PC-9 (cell line): Measurements from ENCODE around the gene LYRM9. TPM values are rescaled to one million over a fixed set of nuclear protein-coding genes. Genes with fewer than 3 reads are reported as not detected.

Experiments used
- BruUV-seq: library from RNA; stranded (reverse); fragments of 400-500 nt; replicated peaks from 2 replicates; lab custom pipeline; 2021; lab: Mats Ljungman, UMichigan
- CTCF ChIA-PET: fragments of 300-600 bp; sonication (Branson Sonifier 250); formaldehyde crosslinking; loops from one replicate; lab custom pipeline; 2022; ENCODE audit warnings: antibody characterized with exemption; lab: Charles Lee
- POLR2A ChIA-PET: fragments of 300-600 bp; sonication (Branson Sonifier 250); formaldehyde crosslinking; loops from one replicate; lab custom pipeline; 2022; ENCODE audit warnings: antibody characterized with exemption; ENCODE audit not compliant: unreplicated experiment; lab: Charles Lee
- DNase-seq, 2 experiments: peaks; one replicate each; pipeline versions ENCODE4 v3.0.0 to v3.0.0-alpha.2; 2015 to 2022; ENCODE audit warnings: mixed read lengths in 1 of 2
- H2AFZ ChIP-seq: fragments of 200-600 bp; sonication (generic); 2 replicates; pipeline ENCODE4 v1.8.1; 2017; ENCODE audit warnings: antibody characterized with exemption
- H3F3A ChIP-seq: fragments of 200-600 bp; sonication (generic); 2 replicates; pipeline ENCODE4 v1.8.1; 2017; ENCODE audit warnings: antibody characterized with exemption, mild to moderate bottlenecking, low read depth; ENCODE audit not compliant: insufficient read depth
- H3K27ac ChIP-seq: fragments of 200-600 bp; sonication (generic); 2 replicates; pipeline ENCODE4 v1.6.1; 2016; ENCODE audit warnings: mixed run types
- H3K27me3 ChIP-seq: fragments of 200-600 bp; sonication (generic); 2 replicates; pipeline ENCODE4 v1.6.1; 2016; ENCODE audit warnings: low read depth, mixed run types; ENCODE audit not compliant: insufficient read depth
- H3K36me3 ChIP-seq: fragments of 200-600 bp; sonication (generic); 2 replicates; pipeline ENCODE4 v1.6.1; 2016; ENCODE audit warnings: low read depth, mixed run types
- H3K4me1 ChIP-seq: fragments of 200-600 bp; sonication (generic); replicated peaks from 2 replicates; pipeline ENCODE4 v1.6.1; 2016; ENCODE audit warnings: mixed run types; ENCODE audit not compliant: insufficient read depth
- H3K4me2 ChIP-seq: fragments of 200-600 bp; sonication (generic); 2 replicates; pipeline ENCODE4 v1.6.1; 2017; ENCODE audit warnings: mixed run types
- H3K4me3 ChIP-seq: fragments of 200-600 bp; sonication (generic); 2 replicates; pipeline ENCODE4 v1.6.1; 2016; ENCODE audit warnings: mixed run types
- H3K79me2 ChIP-seq: fragments of 200-600 bp; sonication (generic); 2 replicates; pipeline ENCODE4 v1.6.1; 2017; ENCODE audit warnings: low read depth, mixed run types
- H3K9me2 ChIP-seq: fragments of 200-600 bp; sonication (generic); 2 replicates; pipeline ENCODE4 v1.8.1; 2017; ENCODE audit warnings: mild to moderate bottlenecking; ENCODE audit not compliant: insufficient read depth
- H3K9me3 ChIP-seq: fragments of 200-600 bp; sonication (generic); 2 replicates; pipeline ENCODE4 v1.8.1; 2016; ENCODE audit warnings: low read depth; ENCODE audit not compliant: insufficient read depth
- H4K20me1 ChIP-seq: fragments of 200-600 bp; sonication (generic); 2 replicates; pipeline ENCODE4 v1.8.1; 2017; ENCODE audit not compliant: insufficient read depth
- CTCF ChIP-seq: fragments of 200-600 bp; sonication (generic); conservative IDR thresholded peaks from 2 replicates; pipeline ENCODE4 v1.6.1; 2017; ENCODE audit warnings: mixed run types, antibody characterized with exemption, mild to moderate bottlenecking, moderate library complexity
- EZH2 ChIP-seq: fragments of 200-600 bp; sonication (generic); IDR thresholded peaks from 2 replicates; pipeline ENCODE4 v1.8.0; 2017; ENCODE audit warnings: antibody characterized with exemption, low read depth
- intact Hi-C: fragments of 100-400 bp; cut with micrococcal nuclease; formaldehyde crosslinking; loops from one replicate; pipeline ENCODE4 v1.10.0; 2022; ENCODE audit not compliant: unreplicated experiment
- total RNA-seq: library from RNA; stranded (reverse); gene quantifications from 2 replicates; pipeline ENCODE4 v1.2.3, GENCODE V29; 2021

Gene LYRM9
- total RNA-seq, 1 experiment from 2014 or later = 7.6 TPM

GRCh38 chr17:27895940-27896535, 2.9 kb upstream of the LYRM9 start:
- intact Hi-C loops = no loop called here
- Histone ChIP-seq H2AFZ (no peak overlapping the region), H3K4me2 (no peak overlapping the region), H3K36me3 (no peaks in the 10 kb centered on the region), H3K4me1 (peaks cover 6% of the 10 kb centered on the region; the same call in 1 of the 2 replicates), H3K9me2 (no peaks in the 10 kb centered on the region), H4K20me1 (no peaks in the 10 kb centered on the region), H3K79me2 (no peaks in the 10 kb centered on the region), H3K4me3 (no peak overlapping the region), H3K27me3 (no peaks in the 10 kb centered on the region), H3K27ac (no peak overlapping the region), H3F3A (no peaks in the 10 kb centered on the region), H3K9me3 (no peaks in the 10 kb centered on the region)
- no peak for DNase-seq
- BruUV-seq = no TSS peak
- ChIA-PET CTCF (no interaction called here), POLR2A (no interaction called here)
- TF ChIP-seq EZH2 (no peak), CTCF (no peak)

GRCh38 chr17:27895123-27895895, 2.1 kb upstream of the LYRM9 start:
- no peak overlapping the region for H2AFZ ChIP-seq
- ChIA-PET CTCF (no interaction called here), POLR2A (no interaction called here)

More at GRCh38 chr17:27895123-27895895, 2.1 kb upstream of the LYRM9 start:
- H3K9me2 ChIP-seq = no peaks in the 10 kb centered on the region
- H3K4me1 ChIP-seq = peaks cover 6% of the 10 kb centered on the region; the same call in 1 of the 2 replicates
- no peak overlapping the region for H3K27ac ChIP-seq
- no peaks in the 10 kb centered on the region for H3K9me3 ChIP-seq
- no peaks in the 10 kb centered on the region for H3K27me3 ChIP-seq
- no peak overlapping the region for H3K4me3 ChIP-seq
- no peaks in the 10 kb centered on the region for H4K20me1 ChIP-seq
- no peaks in the 10 kb centered on the region for H3K36me3 ChIP-seq
- no TSS peak for BruUV-seq
- TF ChIP-seq CTCF (no peak), EZH2 (no peak)
- H3F3A ChIP-seq = no peaks in the 10 kb centered on the region
- H3K79me2 ChIP-seq = no peaks in the 10 kb centered on the region
- DNase-seq = no peak
- intact Hi-C loops = no loop called here
- H3K4me2 ChIP-seq = no peak overlapping the region
